ENCODE measurements around the gene HLA-DOB.

HLA-DOB gene

DNA sequence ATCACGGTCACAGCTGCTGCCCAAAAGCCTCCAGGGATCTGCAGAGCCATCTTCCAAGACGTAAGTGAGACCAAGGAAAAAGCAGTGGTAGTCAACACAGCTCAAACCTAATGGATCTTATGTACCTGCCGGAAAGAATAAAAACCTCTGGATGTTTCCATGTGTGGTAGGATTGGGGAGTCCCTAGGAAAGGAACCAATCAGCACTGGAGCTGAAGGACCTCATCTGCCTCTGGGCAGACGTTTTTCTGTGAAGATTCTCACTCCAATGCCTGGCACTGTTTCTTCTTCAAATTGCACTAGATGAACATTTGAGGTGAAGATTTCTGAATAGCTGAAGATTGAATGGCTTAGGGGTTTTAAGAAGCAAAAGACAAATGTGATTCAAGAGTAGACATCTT is 53.4 kb downstream of the HLA-DOB start, which contains the start of gene HLA-DQB2:
Gene HLA-DQB2, minus strand, starts transcription at position 112 of the 400 bp plus-strand sequence. Its CDS starts 62 bp downstream, at position 50.
- peaks cover 44% of the 10 kb centered on the region for H3K27me3 Mint-ChIP-seq
- H3K4me1 Mint-ChIP-seq = no peaks in the 10 kb centered on the region
- peak within 1 kb of the TSS; percentile 58 for H3K4me3 Mint-ChIP-seq
- H3K27ac Mint-ChIP-seq = no peak within 1 kb of the TSS
- no peaks in the 10 kb centered on the region for H3K36me3 Mint-ChIP-seq
- no peak for ATAC-seq
- no peaks in the 10 kb centered on the region for H3K9me3 Mint-ChIP-seq

Data from stimulated activated memory B cell treated with anti-CD40 and anti-IgM and Interleukin-4, amounts not matched to agents 10 μg/mL and 1 μg/mL and 100 μg/mL, for 72 hours (primary cell).